GM19395 (cell line): ENCODE results near the gene ZRSR2.
"Not testable (repeated sequence)": the region's sequence is repeated elsewhere in the genome, so short reads cannot be mapped to it uniquely, and the experiment has no call there.

Experiments used
- ATAC-seq: cut with Tn5 transposase; IDR thresholded peaks from one replicate; pipeline ENCODE4 v1.9.1; 2021; ENCODE audit warnings: mild to moderate bottlenecking, moderate library complexity; ENCODE audit not compliant: unreplicated experiment

ZRSR2 gene

GRCh38 chrX:15797707-15798106 lies 7.4 kb downstream of the ZRSR2 start:
- ATAC-seq: no peak

- no peak for ATAC-seq
These were observed 14.3 kb downstream of the ZRSR2 start for GRCh38 chrX:15804563-15804962.

GRCh38 chrX:15808254-15808653 lies 18.0 kb downstream of the ZRSR2 start:
- ATAC-seq: no peak

GRCh38 chrX:15812192-15812938 lies 22.1 kb downstream of the ZRSR2 start:
- ATAC-seq: no peak

DNA sequence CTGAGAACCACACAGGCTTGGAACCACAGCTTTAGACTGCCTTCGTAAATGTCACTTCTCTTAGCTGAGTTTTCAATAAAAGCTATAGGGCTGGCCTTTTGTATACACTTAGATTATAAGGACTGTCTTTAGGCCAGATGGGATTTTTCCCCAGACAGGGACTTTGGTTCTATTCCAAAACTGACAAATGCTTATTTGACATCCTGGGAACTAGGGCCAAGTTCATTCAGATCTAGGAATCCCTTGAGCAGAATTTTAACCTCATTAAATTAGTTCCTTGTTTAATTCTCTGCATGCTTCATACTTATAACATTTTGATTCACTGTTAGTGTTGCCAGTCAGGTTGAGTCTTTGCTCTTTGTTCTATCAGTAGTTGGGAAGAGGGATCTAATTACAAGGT lies 23.1 kb downstream of the ZRSR2 start:
- no peak for ATAC-seq

GRCh38 chrX:15814771-15815365 lies 24.6 kb downstream of the ZRSR2 start:
- ATAC-seq: no peak

DNA sequence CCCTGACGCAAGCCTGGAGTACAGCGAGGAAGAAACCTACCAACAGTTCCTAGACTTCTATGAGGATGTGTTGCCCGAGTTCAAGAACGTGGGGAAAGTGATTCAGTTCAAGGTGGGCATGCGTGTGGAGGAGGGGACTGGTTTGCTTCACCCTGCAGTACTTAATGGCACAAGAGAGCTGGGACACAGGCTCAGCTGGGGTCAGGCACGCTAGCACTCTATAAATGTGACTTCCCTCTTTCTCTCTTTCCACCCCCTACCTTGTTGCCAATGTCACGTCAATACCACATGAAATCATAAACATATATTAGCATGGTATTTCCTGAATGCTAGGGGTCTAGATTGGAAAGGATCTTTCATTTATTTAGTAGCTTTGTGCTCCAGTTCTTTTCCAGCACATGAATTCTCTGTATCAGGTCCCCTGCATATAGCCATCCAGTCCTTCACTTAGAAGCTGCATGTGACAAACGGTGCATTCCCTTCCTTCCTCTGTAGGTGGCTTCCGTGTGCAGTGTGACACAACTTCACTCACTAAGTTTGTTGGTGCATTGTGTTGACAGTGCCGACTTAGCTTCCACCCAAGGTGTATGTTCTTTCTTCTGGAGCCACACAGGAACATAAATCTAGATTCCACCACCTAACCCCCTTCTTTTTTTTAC lies 25.6 kb downstream of the ZRSR2 start:
- peak; percentile 71 for ATAC-seq

DNA sequence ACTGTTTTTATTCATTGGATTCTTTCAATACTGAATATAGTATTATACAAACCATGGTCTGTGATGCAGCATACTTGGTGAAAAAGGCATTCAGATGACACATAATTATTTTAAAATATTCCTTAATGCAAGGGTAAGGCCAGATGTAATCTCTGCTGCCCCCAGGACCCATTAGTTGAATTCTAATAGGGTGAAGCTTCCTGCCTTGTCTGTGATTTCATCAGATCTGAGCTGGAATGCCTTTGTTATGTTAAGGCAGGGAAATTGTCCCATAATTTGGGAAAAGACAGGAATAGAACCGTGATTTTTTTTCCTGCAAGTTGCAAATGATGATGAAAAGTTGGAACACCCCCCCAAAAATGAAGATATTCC lies 26.1 kb downstream of the ZRSR2 start:
- ATAC-seq: no peak

DNA sequence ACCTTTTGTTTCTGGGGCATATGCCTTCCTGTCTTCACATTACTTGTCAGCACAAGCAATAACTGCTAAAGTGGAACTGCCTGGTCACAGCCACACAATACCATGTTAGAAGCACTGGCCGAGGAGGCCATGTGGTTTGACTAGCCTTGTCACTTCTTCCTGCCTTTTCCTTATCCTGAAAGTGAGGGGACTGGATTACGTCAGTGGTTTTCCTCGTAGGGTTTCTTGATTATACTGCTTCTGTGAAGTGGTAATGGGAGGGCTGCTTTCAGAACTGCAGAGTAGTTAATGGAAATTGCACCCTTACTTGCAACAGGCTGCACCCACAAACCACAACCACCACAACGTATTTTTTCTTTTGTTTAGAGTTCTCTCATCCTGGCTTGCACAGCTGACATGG lies 26.6 kb downstream of the ZRSR2 start:
- no peak for ATAC-seq

GRCh38 chrX:15820106-15821073 lies 30.1 kb downstream of the ZRSR2 start:
- ATAC-seq: no peak

DNA sequence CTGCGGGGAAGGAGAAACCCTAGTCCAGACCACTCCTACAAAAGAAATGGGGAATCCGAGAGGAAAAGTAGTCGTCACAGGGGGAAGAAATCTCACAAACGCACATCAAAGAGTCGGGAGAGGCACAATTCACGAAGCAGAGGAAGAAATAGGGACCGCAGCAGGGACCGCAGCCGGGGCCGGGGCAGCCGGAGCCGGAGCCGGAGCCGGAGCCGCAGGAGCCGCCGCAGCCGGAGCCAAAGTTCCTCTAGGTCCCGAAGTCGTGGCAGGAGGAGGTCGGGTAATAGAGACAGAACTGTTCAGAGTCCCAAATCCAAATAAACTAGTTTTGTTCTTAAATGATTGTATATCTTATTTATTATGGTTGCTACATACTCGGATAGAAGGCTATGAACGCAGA lies 32.6 kb downstream of the ZRSR2 start:
- ATAC-seq: no peak

DNA sequence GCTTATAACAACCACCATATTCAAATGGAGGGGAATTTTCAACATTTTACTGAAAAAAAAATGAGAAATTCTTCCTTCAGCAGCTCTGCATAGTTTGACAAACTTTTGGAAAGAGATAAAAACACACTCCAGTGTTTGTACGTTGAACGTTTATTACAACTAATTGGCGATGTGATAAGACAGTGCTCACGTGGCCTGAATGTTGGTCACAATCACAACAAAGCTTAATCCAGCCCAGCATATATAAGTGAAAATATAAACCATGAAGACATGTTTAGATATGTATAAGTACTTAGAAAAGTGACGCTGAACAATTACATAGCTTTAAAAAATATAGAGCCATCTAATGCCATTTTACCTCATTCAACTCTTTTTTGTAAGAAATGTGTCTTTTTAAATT lies 35.7 kb downstream of the ZRSR2 start:
- ATAC-seq: no peak

DNA sequence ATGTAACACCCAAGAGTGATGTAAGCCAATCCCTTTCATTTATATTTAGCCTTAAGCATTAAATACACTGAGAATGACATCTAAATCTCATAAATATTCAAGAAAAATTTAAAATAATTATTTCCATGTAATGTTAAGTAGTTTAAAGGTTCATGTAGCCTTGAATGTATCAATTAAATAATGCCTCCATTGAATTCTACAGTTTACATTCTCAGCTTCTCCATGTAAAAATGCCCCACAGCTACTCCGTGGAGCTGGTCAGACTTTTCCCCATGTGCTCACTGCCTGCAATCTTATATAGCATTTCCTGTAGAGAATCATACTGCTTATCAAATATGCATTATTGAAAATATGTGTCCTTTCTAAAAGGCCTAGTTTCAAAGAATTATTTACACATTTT lies 38.9 kb downstream of the ZRSR2 start:
- no peak for ATAC-seq

- ATAC-seq: not testable (repeated sequence)
These were observed 41.1 kb downstream of the ZRSR2 start for GRCh38 chrX:15831347-15831746.

DNA sequence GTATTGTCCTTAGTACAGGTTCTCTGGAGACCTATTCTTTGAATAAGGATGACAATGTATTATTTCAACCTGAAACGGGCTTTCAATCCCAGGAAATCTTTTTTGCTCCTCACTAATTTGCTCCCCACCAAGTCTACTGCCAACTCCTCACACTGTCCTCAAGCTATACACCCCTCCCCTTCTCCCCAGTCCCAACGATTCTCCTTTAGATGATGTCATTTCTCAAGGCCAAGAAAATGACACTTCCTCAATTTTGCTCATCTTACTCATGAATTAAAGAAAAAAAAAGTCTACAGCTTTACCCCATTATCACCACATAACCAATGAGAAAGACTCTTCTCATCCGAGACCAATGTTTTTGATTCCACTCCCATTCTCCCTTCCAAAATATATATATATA lies 43.8 kb downstream of the ZRSR2 start:
- ATAC-seq: no peak

DNA sequence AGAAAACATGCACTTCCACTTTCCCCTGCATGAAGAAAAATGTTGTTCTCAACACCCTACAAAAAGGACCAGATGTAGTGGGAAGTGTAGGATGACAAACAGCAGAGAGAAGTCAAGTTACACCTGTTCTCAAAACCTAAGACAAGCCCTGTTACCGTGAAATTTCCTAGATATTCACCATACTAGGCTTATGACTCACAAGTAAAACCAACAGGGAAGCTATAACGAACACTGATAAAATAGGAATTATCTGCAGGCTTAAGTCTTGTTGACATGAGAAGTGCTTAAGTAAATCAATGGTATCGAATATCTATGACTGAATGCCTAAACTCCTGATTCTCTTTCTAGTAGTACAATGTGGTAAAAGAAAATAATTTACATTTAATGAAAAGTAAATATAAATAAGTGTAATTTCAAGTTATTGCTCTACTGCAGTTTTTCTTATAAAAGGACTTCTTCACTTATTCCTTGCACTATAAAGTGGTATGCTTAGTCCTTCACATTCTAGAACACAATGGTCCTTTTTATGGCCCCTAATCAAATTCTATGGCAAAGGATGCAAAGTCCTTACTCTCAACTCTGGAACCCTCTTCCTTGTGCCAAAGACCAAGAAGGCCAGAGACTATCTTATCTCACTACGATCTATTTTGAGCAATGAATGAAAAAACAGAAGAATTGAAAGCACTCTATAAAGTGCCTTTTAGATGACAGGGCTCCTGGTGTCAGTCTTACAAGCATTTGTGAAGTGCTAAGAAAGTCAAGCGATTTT lies 44.7 kb downstream of the ZRSR2 start:
- no peak for ATAC-seq

DNA sequence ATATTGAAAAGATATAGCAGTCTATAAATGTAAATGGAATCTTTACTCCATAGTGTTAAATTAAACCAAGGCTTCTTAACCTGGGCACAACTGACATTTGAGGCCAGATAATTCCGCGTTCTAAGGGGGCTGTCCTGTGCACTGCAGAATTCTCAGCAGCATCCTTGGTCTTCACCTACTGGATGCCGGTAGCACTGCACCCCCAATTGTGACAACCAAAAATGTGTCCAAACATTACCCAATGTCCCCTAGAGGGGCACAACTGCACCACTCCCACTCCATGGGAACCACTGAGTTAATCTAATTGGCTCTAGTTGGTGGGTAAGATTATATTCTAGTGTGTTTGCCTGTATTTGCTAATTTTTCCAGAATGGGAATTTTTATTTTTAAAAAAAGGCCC lies 47.7 kb downstream of the ZRSR2 start:
- ATAC-seq: no peak

DNA sequence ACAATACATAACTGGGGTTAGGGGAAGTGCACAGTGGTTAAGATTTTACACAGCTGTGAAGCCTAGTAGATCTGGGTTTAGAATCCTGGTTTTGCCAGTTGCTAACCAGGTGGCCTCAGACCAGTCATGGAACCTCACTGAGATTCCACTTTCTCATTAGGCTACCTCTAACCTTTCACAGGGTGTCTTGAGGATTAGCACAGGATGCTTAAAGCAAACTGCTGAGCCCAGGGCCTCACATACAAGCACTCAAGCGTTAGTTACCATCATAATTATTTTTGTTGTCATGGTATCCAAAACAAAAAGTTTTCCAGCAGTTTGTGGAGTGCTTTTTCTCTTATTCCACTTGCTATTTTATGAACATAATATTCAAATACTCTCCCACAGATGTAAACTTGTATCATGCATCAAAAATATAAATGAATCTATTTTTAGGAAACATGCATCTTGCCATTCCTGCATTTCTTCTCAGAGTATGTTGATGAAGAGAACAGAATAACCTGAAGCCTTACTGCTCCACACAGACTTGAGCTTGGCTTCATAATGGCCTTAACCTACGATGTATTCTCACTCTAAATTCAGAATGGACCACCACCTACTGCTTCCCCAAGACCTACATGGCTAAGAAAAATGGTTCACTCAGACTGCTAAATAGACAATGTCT lies 51.7 kb downstream of the ZRSR2 start:
- no peak for ATAC-seq

DNA sequence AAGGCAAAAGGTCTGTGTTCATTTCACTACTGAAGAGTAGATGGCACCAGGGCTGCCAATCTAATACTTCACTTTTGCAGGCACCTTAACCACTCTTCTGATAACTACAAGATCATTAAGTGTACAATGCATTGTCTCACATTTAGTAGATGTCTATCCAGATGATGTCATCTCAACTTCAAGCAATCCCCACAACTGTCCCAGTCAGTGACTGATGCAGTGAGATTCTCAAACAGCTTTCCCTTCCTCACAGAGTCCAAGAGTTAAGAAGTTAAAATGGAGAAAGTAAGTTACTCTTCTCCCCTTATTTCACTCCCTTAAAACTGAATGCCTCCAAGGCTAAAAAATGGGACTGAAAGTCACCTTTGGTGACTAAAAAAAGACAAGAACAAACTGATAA lies 53.7 kb downstream of the ZRSR2 start:
- ATAC-seq: no peak

DNA sequence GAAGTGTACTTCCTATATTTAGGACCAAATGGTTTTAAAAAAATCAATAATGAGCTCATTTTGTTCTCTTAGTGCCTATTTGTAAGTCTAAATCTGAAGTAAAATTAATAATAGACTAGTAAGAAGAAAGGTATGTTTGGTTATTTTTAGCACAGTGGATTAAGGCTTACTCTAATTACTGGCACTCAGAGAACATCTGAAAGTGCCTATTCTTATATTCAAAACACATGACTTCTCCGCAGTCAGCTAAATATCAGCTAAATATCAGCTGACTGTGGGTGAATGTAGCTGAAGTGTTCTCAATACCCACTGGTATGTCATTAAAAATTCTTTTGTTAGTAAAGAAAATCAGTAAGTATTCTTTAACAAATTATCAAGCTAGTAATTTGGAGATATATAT lies 58.3 kb downstream of the ZRSR2 start:
- ATAC-seq: no peak
